Measurements from ENCODE around the gene RBBP8NL. TPM values are rescaled to one million over a fixed set of nuclear protein-coding genes. Genes with fewer than 3 reads are reported as not detected.
A peak's percentile ranks its signal among the peaks of the same experiment; 100 is the strongest.

RBBP8NL gene
- total RNA-seq, 2 experiments from 2014 or later = not detected

DNA sequence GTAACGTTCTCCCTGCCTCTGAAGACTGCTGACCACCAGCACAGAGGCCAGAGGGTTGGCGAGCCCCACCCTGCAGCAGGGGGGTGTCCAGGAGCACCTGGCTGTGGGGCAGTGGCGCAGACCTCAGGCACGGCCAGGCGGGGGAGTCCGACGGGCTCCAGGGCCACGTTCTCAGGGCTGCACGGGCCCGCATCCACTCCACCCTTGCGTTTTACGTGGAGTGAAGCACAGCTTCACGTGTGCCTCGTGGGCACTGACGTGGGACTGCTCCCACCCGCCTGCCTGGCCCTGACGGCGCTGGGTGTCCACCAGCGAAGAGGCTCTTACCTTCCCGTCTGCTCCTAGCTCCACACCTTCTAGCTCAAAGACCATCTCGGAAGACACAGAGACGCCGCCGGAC lies 33.5 kb downstream of the RBBP8NL start:
- H3K4me1 Mint-ChIP-seq (ENCODE audit: low read depth) = peaks cover 7% of the 10 kb centered on the region
- no peak overlapping the region for H3K4me3 Mint-ChIP-seq
- peaks cover 2% of the 10 kb centered on the region for H3K9me3 Mint-ChIP-seq
- CTCF ChIA-PET = no interaction called here
- intact Hi-C loops (cut with micrococcal nuclease) = no loop called here
- no peaks in the 10 kb centered on the region for H3K27me3 Mint-ChIP-seq (ENCODE audit: low read depth)
- H3K36me3 Mint-ChIP-seq (ENCODE audit: low read depth) = peaks cover 15% of the 10 kb centered on the region
- no peak overlapping the region for H3K27ac Mint-ChIP-seq
- DNase-seq = no peak

DNA sequence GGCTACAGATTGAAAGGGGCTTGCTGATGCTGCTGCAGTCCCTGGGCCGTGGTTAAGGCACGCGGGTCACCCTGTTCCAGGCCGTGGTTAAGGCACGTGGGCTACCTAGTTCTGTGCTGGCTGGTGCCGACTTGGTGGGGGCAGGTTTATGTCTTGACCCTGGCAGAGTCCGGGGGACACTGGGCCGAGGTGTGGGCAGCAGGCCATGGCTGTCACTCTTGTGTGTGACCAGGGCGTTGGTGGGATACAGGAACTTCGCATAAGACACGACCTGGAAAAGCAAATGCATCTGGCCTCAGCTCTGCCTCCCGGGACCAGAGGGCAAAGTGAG lies 34.0 kb downstream of the RBBP8NL start:
- no peaks in the 10 kb centered on the region for H3K27me3 Mint-ChIP-seq (ENCODE audit: low read depth)

DNA sequence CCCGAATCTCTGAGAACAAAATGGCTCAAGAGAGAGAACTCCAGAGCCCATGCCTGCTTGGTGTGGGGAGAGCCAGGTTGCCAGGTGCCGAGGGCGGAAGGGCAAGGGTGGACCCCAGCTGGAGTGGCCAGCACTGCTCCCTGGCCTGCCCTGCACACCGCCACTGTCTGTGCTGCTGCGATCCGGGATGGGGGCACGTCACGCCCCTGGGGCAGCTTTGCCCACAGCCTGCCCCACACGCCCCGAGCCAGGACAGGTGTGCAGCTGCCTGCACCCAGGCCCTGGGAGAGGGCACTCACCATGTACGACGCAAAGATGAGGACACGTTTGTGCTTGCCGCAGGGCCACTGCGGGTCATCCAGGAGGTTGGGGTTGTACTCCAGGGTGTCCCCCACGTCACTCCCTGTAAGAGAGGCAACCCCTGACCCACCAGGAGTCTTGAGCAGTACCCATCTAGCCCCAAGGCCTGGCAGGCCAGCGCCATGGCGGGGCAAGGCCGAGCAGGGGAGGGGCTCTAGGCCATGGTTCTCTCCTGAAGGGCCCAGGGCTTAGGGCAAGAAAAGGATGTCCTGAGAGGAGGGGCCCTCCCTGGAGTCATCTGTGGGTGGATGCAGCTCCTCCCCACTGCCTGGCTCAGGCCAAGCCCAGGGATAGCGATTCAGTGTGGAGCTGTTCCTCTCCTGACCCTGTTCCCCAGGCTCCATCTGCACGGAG lies 34.6 kb downstream of the RBBP8NL start:
- Mint-ChIP-seq H3K9me3 (no peaks in the 10 kb centered on the region), H3K27ac (no peak overlapping the region), H3K4me1 (ENCODE audit: low read depth) (peaks cover 18% of the 10 kb centered on the region), H3K27me3 (ENCODE audit: low read depth) (no peaks in the 10 kb centered on the region), H3K4me3 (no peak overlapping the region), H3K36me3 (ENCODE audit: low read depth) (peaks cover 25% of the 10 kb centered on the region)
- CTCF ChIA-PET = no interaction called here
- DNase-seq = no peak
- intact Hi-C loops (cut with micrococcal nuclease) = no loop called here

More for the DNA sequence above, 34.0 kb downstream of the RBBP8NL start:
- intact Hi-C loops (cut with micrococcal nuclease) = no loop called here
- CTCF ChIA-PET = no interaction called here
- Mint-ChIP-seq H3K4me1 (ENCODE audit: low read depth) (peaks cover 13% of the 10 kb centered on the region), H3K27ac (no peak overlapping the region), H3K4me3 (no peak overlapping the region), H3K9me3 (peaks cover 2% of the 10 kb centered on the region), H3K36me3 (ENCODE audit: low read depth) (peaks cover 20% of the 10 kb centered on the region)
- no peak for DNase-seq

DNA sequence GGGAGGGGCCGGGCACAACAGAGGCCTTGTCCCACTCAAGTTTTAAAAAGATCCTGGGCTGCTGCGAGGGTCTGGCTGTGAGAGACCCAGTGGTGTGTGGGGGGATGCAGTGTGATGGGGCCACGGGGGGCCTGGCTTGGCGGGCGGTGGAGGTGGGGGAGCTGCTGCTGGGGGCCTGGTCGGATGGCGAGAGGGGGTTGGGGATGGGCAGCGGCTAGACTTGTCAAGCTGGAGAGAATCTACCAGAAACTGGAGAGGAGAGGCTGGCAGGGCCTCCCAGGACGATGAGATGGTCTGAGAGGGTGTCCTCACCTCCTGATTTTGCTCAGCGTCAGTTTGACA lies 35.3 kb downstream of the RBBP8NL start:
- intact Hi-C loops (cut with micrococcal nuclease) = no loop called here
- no peak overlapping the region for H3K4me3 Mint-ChIP-seq
- H3K4me1 Mint-ChIP-seq (ENCODE audit: low read depth) = peaks cover 21% of the 10 kb centered on the region
- no peaks in the 10 kb centered on the region for H3K27me3 Mint-ChIP-seq (ENCODE audit: low read depth)
- peaks cover 28% of the 10 kb centered on the region for H3K36me3 Mint-ChIP-seq (ENCODE audit: low read depth)
- H3K27ac Mint-ChIP-seq = no peak overlapping the region
- CTCF ChIA-PET = no interaction called here
- no peaks in the 10 kb centered on the region for H3K9me3 Mint-ChIP-seq
- DNase-seq = no peak

DNA sequence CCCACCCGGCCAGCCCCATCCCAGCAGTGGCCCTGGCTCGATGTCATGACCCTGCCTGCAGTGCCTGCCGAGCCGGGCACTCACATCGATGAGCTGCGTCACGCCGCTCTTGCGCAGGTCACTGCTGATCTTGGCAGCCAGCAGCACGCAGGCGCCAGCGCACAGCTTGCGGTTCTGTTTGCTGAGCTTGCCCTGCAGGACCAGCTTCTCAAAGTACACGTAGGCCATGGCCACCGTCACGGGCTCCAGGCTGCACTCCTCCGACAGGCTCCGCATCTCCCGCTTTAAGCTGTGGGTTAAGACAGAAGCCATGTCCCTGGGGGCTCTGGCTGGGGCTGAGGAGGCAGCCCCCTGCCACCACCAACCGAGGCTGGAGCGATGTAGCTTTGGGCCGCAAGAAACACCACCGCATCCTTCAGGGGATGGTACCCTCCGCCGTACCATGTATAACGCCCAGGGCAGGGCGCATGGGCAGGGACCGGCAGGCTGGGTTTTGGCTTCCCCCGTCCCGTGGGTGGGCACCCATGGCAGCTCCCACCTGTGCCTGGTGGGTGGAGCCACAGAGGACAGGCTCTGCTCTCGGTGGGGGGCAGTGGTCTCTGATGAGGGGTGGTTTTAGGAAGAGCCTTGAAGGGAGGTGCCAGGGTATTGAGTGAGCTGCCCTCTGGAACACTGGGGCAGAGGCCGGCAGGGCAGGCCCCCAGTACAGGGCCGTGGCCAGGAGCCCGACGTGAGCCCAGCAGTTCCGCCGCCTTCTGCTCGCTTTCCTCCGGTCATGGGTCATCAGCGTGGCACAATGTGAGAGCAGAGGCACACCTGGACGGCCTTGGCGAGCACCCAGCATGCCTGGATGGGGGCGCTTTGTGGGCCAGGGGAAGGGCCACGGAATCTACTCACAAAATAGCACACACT lies 35.9 kb downstream of the RBBP8NL start:
- CTCF ChIA-PET = interaction anchor here (0.6 to 1.0 kb wide), 2 partner anchors 9 to 458 kb away, joined by 3 to 4 read pairs; no protein-coding TSS in a partner anchor
- Mint-ChIP-seq H3K27ac (no peak overlapping the region), H3K4me3 (no peak overlapping the region), H3K9me3 (no peaks in the 10 kb centered on the region), H3K36me3 (ENCODE audit: low read depth) (peaks cover 30% of the 10 kb centered on the region), H3K4me1 (ENCODE audit: low read depth) (peaks cover 21% of the 10 kb centered on the region), H3K27me3 (ENCODE audit: low read depth) (no peaks in the 10 kb centered on the region)
- intact Hi-C loops (cut with micrococcal nuclease) = no loop called here
- DNase-seq = no peak

DNA sequence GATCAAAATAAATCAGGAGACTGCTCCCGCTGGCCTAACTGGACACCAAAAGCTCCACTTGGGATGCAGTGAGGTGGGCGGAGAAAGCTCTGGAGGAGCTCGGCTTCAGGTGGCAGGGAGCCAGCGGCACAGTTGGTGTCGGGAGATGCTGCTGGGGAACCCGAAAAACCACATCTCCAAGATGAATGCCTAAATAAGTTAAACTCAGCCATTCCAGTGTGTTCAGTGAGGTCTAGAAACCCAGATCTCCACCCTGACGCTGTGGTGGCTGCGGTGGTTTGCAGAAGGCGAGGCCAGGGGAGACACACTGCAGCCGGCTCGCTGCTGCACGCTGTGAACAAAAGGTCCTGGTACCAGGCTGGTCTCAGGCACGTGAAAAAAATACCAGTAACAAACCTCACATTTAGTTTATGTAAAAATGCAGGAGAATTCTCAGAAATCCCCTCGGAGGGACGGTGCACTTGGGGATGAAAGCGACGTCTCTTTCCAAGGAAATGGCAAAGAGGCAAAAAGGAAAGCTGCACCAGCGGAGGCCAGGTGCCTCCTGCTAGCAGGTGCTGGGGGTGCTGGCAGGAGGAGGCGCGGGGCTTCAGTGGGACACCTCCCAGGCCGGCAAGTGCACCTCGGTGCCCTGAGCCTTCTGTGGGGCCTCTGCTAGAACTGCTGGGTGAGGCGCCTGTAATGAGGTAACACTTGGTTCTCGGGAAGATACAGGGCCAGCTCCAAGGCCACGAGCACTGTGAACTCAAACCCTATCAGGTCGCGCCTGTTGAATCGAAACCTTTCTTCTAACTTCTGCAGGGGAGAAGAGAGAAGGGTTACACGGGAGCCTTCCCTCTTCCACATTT lies 36.8 kb downstream of the RBBP8NL start:
- Mint-ChIP-seq H3K27me3 (ENCODE audit: low read depth) (no peaks in the 10 kb centered on the region), H3K4me3 (no peak overlapping the region), H3K4me1 (ENCODE audit: low read depth) (peaks cover 25% of the 10 kb centered on the region), H3K36me3 (ENCODE audit: low read depth) (peaks cover 31% of the 10 kb centered on the region), H3K27ac (peak overlapping the region; percentile 30), H3K9me3 (no peaks in the 10 kb centered on the region)
- CTCF ChIA-PET = interaction anchor here (1.0 kb wide), 2 partner anchors 8 to 84 kb away, joined by 3 read pairs; no protein-coding TSS in a partner anchor
- intact Hi-C loops (cut with micrococcal nuclease) = no loop called here
- DNase-seq = no peak

DNA sequence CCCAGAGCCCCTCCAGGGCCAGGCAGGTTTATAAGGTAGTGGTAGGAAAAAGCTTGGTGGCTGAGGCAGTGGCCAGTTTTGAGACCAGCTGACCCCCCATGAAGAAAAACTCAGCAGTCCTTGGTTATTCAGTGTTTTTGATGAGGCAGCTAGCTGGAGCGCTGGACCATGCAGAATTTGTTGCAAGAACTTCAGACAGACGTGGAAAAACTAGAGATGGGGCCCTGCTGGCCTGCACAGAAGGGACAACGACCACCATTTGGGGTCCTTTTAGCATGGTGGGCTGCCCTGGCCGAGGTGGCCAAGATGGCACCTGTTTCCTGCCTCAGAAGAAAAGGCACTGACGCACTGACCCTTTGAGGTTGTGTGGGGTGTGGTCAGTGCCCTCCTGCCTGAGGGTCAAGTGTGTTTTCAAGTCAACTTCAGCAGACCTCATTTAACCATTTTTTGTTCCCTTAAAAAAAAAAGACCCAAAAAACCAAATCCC lies 37.7 kb downstream of the RBBP8NL start:
- no peak overlapping the region for H3K27ac Mint-ChIP-seq
- peaks cover 31% of the 10 kb centered on the region for H3K36me3 Mint-ChIP-seq (ENCODE audit: low read depth)
- CTCF ChIA-PET = interaction anchor here (1.0 to 1.5 kb wide), 2 partner anchors 83 to 87 kb away, joined by 3 read pairs; no protein-coding TSS in a partner anchor
- DNase-seq = no peak
- no peaks in the 10 kb centered on the region for H3K27me3 Mint-ChIP-seq (ENCODE audit: low read depth)
- H3K4me3 Mint-ChIP-seq = no peak overlapping the region
- H3K9me3 Mint-ChIP-seq = no peaks in the 10 kb centered on the region
- H3K4me1 Mint-ChIP-seq (ENCODE audit: low read depth) = peaks cover 33% of the 10 kb centered on the region
- intact Hi-C loops (cut with micrococcal nuclease) = loop anchor here (5.0 to 10.0 kb wide), 3 partner anchors 228 to 365 kb away; partner anchors contain the start of gene LSM14B

DNA sequence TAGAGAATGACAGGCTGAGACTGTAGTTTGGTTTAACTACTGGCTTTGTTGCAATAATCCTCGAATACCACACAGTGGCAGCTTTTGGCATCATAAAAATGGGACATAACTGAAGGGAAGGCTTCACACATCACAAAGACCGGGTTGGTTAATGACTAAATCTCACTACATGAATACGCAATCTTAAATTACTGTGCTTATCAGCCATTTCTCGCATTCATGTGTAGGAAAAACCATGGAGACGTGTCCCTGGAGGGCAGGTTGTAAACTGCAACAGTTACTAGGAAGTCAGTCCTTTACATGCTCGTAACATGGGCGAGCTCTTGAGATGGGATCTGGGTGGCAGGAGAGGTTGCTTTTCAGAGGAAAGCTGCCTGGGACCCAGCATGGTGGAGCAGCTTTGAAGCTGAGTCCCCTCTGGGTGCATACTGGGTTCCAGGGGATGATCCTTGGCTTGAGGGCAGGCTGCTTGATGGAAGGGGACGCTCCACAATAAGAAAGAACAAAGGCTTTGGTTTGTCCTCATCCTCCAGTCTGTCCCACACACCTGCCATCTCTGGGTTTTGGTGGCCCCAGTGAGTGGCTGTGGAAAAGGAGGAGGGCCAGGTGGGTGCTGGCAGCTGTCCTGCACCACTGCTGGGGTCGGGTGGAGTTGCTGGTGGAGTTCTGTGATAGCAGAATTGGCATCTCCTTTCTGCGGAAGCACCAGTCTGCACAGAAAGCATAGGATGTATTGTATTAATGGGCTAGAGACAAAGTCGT lies 38.3 kb downstream of the RBBP8NL start:
- Mint-ChIP-seq H3K9me3 (no peaks in the 10 kb centered on the region), H3K4me3 (peak overlapping the region; percentile 87), H3K36me3 (ENCODE audit: low read depth) (peaks cover 31% of the 10 kb centered on the region), H3K4me1 (ENCODE audit: low read depth) (peaks cover 36% of the 10 kb centered on the region), H3K27me3 (ENCODE audit: low read depth) (no peaks in the 10 kb centered on the region), H3K27ac (peak overlapping the region; percentile 63)
- intact Hi-C loops (cut with micrococcal nuclease) = loop anchor here (1.0 to 10.0 kb wide), 4 partner anchors 15 to 364 kb away; partner anchors contain the start of gene LSM14B
- DNase-seq = no peak
- CTCF ChIA-PET = interaction anchor here (0.7 to 1.5 kb wide), 2 partner anchors 87 to 112 kb away, joined by 3 read pairs; no protein-coding TSS in a partner anchor

DNA sequence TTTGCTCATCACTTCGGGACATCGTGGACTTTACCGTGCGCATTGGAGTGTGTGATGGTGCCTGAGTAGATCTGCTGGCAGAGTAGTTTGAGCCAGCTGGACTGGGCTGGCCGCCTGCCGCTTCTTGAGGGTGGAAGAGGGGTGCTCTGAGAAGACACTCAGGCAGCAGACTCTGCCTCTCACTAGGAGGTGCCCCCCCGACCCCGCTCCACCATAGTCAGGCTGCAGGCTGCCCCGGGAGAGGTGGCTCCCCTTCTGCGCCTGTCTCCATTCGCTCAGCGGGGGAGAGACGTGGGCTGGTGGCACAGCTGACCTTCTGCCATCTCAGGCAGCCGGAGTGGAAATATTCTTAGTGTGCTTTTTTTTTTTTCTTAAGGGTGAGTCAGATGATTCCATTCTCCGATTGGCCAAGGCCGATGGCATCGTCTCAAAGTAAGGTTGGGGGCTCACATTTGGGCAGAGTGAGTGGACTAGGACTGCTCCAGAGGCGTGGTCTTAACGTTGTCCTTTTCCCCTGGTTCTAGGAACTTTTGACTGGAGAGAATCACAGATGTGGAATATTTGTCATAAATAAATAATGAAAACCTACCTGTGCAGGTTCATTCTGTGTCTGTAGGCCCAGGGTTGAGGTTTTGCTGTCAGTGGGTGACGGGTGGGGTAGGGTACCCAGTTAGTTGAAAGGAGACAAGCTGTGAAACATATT lies 39.3 kb downstream of the RBBP8NL start:
- H3K27me3 Mint-ChIP-seq (ENCODE audit: low read depth) = no peaks in the 10 kb centered on the region
- intact Hi-C loops (cut with micrococcal nuclease) = loop anchor here (1.0 to 10.0 kb wide), 8 partner anchors 16 to 363 kb away; partner anchors contain the start of genes ADRM1, LSM14B and OSBPL2
- CTCF ChIA-PET = interaction anchor here (0.7 to 1.5 kb wide), 2 partner anchors 86 to 111 kb away, joined by 3 read pairs; no protein-coding TSS in a partner anchor
- no peak for DNase-seq
- H3K9me3 Mint-ChIP-seq = no peaks in the 10 kb centered on the region
- H3K36me3 Mint-ChIP-seq (ENCODE audit: low read depth) = peaks cover 34% of the 10 kb centered on the region
- H3K4me1 Mint-ChIP-seq (ENCODE audit: low read depth) = peaks cover 41% of the 10 kb centered on the region
- H3K4me3 Mint-ChIP-seq = peak overlapping the region; percentile 87
- peak overlapping the region; percentile 63 for H3K27ac Mint-ChIP-seq

DNA sequence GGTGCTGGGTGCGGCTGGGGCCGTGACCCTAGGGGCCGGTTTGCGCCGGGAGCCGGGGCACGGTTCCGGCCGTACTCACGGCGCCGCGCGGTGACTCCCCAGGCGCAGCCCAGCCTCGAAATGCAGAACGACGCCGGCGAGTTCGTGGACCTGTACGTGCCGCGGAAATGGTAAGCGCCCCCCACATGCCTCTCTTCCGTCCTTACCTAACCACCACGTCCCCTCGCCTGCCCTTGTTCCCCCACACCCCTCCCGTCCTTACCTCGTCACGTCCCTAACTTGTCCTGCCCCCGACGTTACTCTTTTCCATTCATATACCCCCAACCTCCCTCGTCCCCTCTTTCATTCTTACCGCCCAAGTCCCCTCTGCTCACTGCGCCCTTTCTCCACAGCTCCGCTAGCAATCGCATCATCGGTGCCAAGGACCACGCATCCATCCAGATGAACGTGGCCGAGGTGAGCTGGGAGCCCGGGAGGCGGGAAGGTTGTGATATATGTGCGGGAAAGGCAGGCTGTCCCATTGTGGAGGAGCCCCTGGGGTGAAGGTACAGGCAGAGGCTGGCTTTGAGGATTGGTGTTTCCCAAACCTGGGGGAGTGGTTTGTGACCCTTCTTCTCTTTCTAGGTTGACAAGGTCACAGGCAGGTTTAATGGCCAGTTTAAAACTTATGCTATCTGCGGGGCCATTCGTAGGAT lies 40.0 kb downstream of the RBBP8NL start:
- Mint-ChIP-seq H3K36me3 (ENCODE audit: low read depth) (peaks cover 39% of the 10 kb centered on the region), H3K4me1 (ENCODE audit: low read depth) (peaks cover 46% of the 10 kb centered on the region)
- intact Hi-C loops (cut with micrococcal nuclease) = loop anchor here (1.0 to 10.0 kb wide), 7 partner anchors 85 to 363 kb away; partner anchors contain the start of genes ADRM1, LSM14B and OSBPL2

More for the DNA sequence above, 40.0 kb downstream of the RBBP8NL start:
- Mint-ChIP-seq H3K9me3 (no peaks in the 10 kb centered on the region), H3K27me3 (ENCODE audit: low read depth) (no peaks in the 10 kb centered on the region), H3K4me3 (peak overlapping the region; percentile 87), H3K27ac (peak overlapping the region; percentile 71)
- DNase-seq = no peak
- CTCF ChIA-PET = interaction anchor here (0.6 kb wide), 1 partner anchor 258 kb away, joined by 6 read pairs; no protein-coding TSS in a partner anchor

Measured in activated naive CD4-positive, alpha-beta T cell treated with anti-CD3 and anti-CD28 coated beads for 36 hours (primary cell).